Adrenal gland (tissue), 12 donors: ENCODE results near the gene MT1H. TPM values are rescaled to one million over a fixed set of nuclear protein-coding genes. Genes with fewer than 3 reads are reported as not detected.
"Not testable (repeated sequence)": the region's sequence is repeated elsewhere in the genome, so short reads cannot be mapped to it uniquely, and the experiment has no call there.

ENCODE experiments used
- DNase-seq, 7 donors: peaks; one replicate each; pipeline ENCODE4 v3.0.0-alpha.2; 2019 to 2020
- H3K27ac ChIP-seq, 5 donors: fragments of 200-600 bp; sonication (generic) in 4 of 5; 1 replicate in 3 of 5; 2 replicates in 2 of 5; pipeline versions ENCODE4 v1.5.1 to v1.8.0; 2016 to 2020; ENCODE audit warnings: mild to moderate bottlenecking in 1 of 5
- H3K27me3 ChIP-seq: fragments of 200-600 bp; 2 replicates; pipeline ENCODE4 v1.8.0; 2021
- H3K36me3 ChIP-seq, 2 donors: fragments of 200-600 bp; replicated peaks in 1 of 2; 1 replicate in 1 of 2; 2 replicates in 1 of 2; pipeline versions ENCODE4 v1.5.1 to v1.8.0; 2018 to 2022
- H3K4me1 ChIP-seq, 2 donors: fragments of 200-600 bp; replicated peaks in 1 of 2; 1 replicate in 1 of 2; 2 replicates in 1 of 2; pipeline versions ENCODE4 v1.5.1 to v1.8.0; 2018 to 2021
- H3K4me3 ChIP-seq, 4 donors: fragments of 200-600 bp; sonication (generic) in 3 of 4; one replicate each; pipeline ENCODE4 v1.5.1; 2016 to 2018
- H3K9me3 ChIP-seq, 3 donors: fragments of 200-600 bp; sonication (generic) in 1 of 3; replicated peaks in 1 of 3; 1 replicate in 2 of 3; 2 replicates in 1 of 3; pipeline versions ENCODE4 v1.5.1 to v1.8.0; 2016 to 2021
- CTCF ChIP-seq, 6 experiments: fragments of 450-650 bp in 4 of 6; fragments of 200-600 bp in 2 of 6; sonication (generic) in 1 of 6; IDR thresholded peaks; 1 replicate in 5 of 6; 2 replicates in 1 of 6; pipeline versions ENCODE4 v1.5.1 to v1.8.0; 2016 to 2021; ENCODE audit warnings: antibody characterized with exemption in 6 of 6, mild to moderate bottlenecking in 2 of 6, moderate library complexity in 1 of 6
- POLR2A ChIP-seq, 2 donors: fragments of 450-650 bp; IDR thresholded peaks; one replicate each; pipeline ENCODE4 v1.6.1; 2017; ENCODE audit warnings: antibody characterized with exemption in 2 of 2, mild to moderate bottlenecking in 2 of 2, moderate library complexity in 1 of 2
- WGBS, 4 donors: extraction: QIAGEN DNeasy Blood & Tissue Kit in 2 of 4; methylation state at CpG; one replicate each; pipeline versions ENCODE4 v1.1.5 to v1.1.7; 2013 to 2017; 5-methylcytosine and 5-hydroxymethylcytosine counted together
- intact Hi-C, 2 donors: fragments of 100-400 bp; cut with DNase I; formaldehyde crosslinking; loops; one replicate each; pipeline versions ENCODE4 v1.14.1 to v1.15.0; 2022 to 2023
- polyA plus RNA-seq, 3 donors: library from polyadenylated mRNA; stranded (reverse); fragments of 200-250 nt in 2 of 3; fragments of 350-450 nt in 1 of 3; fragmentation: Illumina TruSeq in 1 of 3; extraction: RNeasy Lipid Tissue Mini Kit (QIAGEN cat#74804) in 1 of 3; gene quantifications; one replicate each; pipeline ENCODE4 v1.2.3, GENCODE V29; 2013 to 2014
- total RNA-seq, 9 donors: library from RNA; depleted of rRNA in 4 of 9; stranded (reverse); fragments of >200 nt in 4 of 9; fragments of 120-200 nt in 1 of 9; fragmentation: NEBNext Ultra II Directional in 1 of 9; extraction: Animal tissue kit (Norgen Biotek cat#: 25700) in 1 of 9; gene quantifications; one replicate each; pipeline versions ENCODE4 v1.1.0 to v1.2.4, GENCODE V29; 2013 to 2023
- donor health status: healthy with polysubstance abuse.
- donor health status: Bipolar disorder and iron deficiency.
- donor health status: DM: yes; HTN: yes; CAD: no.
- donor health status: DM: no; HTN: no; CAD: no.
- donor health status: DM: no; HTN: no; CAD: no.
- donor health status: DM: yes; HTN: yes; CAD: no.

MT1H gene
- total and polyA plus RNA-seq, 12 donors: 0.54 to 0.98 TPM; not detected in 10

DNA sequence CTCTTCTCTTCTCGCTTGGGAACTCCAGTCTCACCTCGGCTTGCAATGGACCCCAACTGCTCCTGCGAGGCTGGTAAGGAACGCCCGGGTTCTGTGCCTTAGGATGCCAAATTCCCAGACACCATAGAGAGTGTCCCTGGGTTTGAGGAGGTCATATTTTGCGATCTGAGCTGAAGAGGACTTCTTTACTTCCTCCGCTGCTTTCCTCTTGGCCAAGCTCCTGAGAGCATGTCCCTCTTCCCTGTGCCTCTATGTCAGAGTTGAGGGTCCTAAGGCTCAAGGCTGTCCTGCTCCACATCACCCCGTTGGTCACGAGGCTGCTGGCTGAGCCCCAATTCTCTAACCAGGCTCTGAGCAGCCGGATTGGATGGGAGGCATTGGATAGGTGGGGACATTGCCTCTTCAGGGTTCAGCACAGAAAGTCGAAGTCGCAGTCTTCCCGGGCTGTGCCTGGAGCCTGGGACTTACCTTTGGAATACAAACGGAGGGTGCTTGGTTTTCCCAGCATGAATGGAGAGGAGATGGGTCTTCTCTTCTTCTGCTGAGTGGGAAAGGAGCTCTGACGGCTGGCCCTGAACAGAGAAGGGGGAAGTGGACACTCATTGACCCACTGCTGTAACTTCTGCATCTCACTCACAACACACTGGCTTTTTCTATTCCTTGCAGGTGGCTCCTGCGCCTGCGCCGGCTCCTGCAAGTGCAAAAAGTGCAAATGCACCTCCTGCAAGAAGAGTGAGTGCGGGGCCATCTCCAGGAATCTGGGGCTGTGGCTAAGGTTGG is 416 bp downstream of the MT1H start:
- TF ChIP-seq POLR2A (IDR thresholded peaks at IDR 0.05): no peak
- no peak for TF ChIP-seq CTCF (IDR thresholded peaks at IDR 0.05)
- WGBS, 4 donors: 39 to 61% (median 44%) methylated on average over 18 to 19 of the region's 19 CpGs
- Histone ChIP-seq H3K4me3 (no peak overlapping the region), H3K4me1 (peaks cover 0 to 7% of the 10 kb centered on the region in 2 donors), H3K27ac (no peak overlapping the region), H3K36me3 (no peaks in the 10 kb centered on the region), H3K27me3 (peaks cover 10% of the 10 kb centered on the region), H3K9me3 (no peaks in the 10 kb centered on the region)
- intact Hi-C loops: no loop called here
- no peak for DNase-seq

GRCh38 chr16:56670620-56670934 is 963 bp downstream of the MT1H start:
- no peak for DNase-seq
- Histone ChIP-seq H3K4me3 (no peak overlapping the region), H3K36me3 (no peaks in the 10 kb centered on the region), H3K27ac (no peak overlapping the region), H3K4me1 (peaks cover 0 to 7% of the 10 kb centered on the region in 2 donors), H3K27me3 (peaks cover 10% of the 10 kb centered on the region), H3K9me3 (no peaks in the 10 kb centered on the region)
- intact Hi-C loops: no loop called here
- 56 to 84% (median 73%) methylated on average over 2 of the region's 2 CpGs for WGBS, 4 donors
- no peak for TF ChIP-seq POLR2A (IDR thresholded peaks at IDR 0.05)
- TF ChIP-seq CTCF (IDR thresholded peaks at IDR 0.05): no peak

- Histone ChIP-seq H3K27me3 (peaks cover 10% of the 10 kb centered on the region), H3K4me1 (peaks cover 0 to 10% of the 10 kb centered on the region in 2 donors)
- H3K27ac ChIP-seq, H3K36me3 ChIP-seq, DNase-seq, H3K9me3 ChIP-seq, H3K4me3 ChIP-seq, intact Hi-C loops: not testable (repeated sequence)
- 29 to 48% (median 36%) methylated on average over 2 of the region's 2 CpGs for WGBS, 4 donors
Measured at GRCh38 chr16:56671691-56672090, 2.1 kb downstream of the MT1H start.

DNA sequence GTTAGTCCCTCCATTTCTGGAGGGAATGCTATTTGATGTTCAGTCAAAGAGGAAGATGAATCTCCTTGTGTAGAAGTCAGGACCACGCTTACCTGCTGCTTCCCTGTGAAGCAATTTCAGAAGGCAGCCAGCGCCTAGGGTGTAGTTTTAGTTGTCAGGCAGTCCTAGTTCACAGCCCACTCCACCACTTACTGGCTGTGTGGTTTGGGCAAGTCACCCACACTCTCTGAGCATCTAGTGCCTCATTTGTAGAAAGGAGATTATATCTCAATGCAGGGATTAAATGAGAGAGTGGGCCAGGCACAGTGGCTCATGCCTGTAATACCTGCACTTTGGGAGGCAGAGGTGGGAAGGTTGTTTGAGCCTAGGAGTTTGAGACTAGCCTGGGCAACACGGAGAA is 2.6 kb downstream of the MT1H start:
- H3K4me1 ChIP-seq: peaks cover 0 to 10% of the 10 kb centered on the region in 2 donors
- 63 to 89% (median 80%) methylated on average over 3 of the region's 3 CpGs for WGBS, 4 donors
- H3K4me3 ChIP-seq, intact Hi-C loops, H3K36me3 ChIP-seq, DNase-seq, H3K9me3 ChIP-seq, H3K27ac ChIP-seq: not testable (repeated sequence)
- H3K27me3 ChIP-seq: peaks cover 10% of the 10 kb centered on the region

GRCh38 chr16:56672761-56673536 is 3.3 kb downstream of the MT1H start:
- intact Hi-C loops: no loop called here
- Histone ChIP-seq H3K9me3 (no peaks in the 10 kb centered on the region), H3K27ac (no peak overlapping the region), H3K4me3 (no peak overlapping the region), H3K27me3 (peaks cover 8% of the 10 kb centered on the region), H3K4me1 (peaks cover 0 to 8% of the 10 kb centered on the region in 2 donors), H3K36me3 (no peaks in the 10 kb centered on the region)
- WGBS, 4 donors: 87 to 92% (median 90%) methylated on average over 11 of the region's 11 CpGs
- no peak for TF ChIP-seq POLR2A (IDR thresholded peaks at IDR 0.05)
- TF ChIP-seq CTCF (IDR thresholded peaks at IDR 0.05): no peak
- no peak for DNase-seq
